Germinal center (tissue), 1 donor: ENCODE data around the gene TCF12.
A peak's percentile ranks its signal among the peaks of the same experiment; 100 is the strongest.
"Not testable (repeated sequence)": the region's sequence is repeated elsewhere in the genome, so short reads cannot be mapped to it uniquely, and the experiment has no call there.

Experiments
- DNase-seq: peaks from one replicate; pipeline ENCODE4 v3.0.0; 2012; ENCODE audit warnings: mixed read lengths, low spot score

TCF12 gene

GRCh38 chr15:56916825-56917477 lies 1.5 kb upstream of the TCF12 start:
- no peak for DNase-seq

GRCh38 chr15:56917652-56918045 lies 795 bp upstream of the TCF12 start:
- DNase-seq: no peak

- peak; percentile 77 for DNase-seq
Observed at GRCh38 chr15:56919031-56919608, 676 bp downstream of the TCF12 start.

- no peak for DNase-seq
Observed at GRCh38 chr15:56919609-56920366, 1.3 kb downstream of the TCF12 start.

GRCh38 chr15:56920367-56920627 lies 1.9 kb downstream of the TCF12 start:
- DNase-seq: no peak

GRCh38 chr15:56923174-56923591 lies 4.7 kb downstream of the TCF12 start:
- no peak for DNase-seq

- DNase-seq: no peak
Observed at GRCh38 chr15:56927816-56928215, 9.4 kb downstream of the TCF12 start.

- no peak for DNase-seq
Observed at GRCh38 chr15:56929399-56929798, 11.0 kb downstream of the TCF12 start.

GRCh38 chr15:56929933-56930332 lies 11.5 kb downstream of the TCF12 start:
- no peak for DNase-seq

GRCh38 chr15:56930669-56931313 lies 12.3 kb downstream of the TCF12 start:
- no peak for DNase-seq

- DNase-seq: no peak
Observed at GRCh38 chr15:56931639-56932508, 13.4 kb downstream of the TCF12 start.

- DNase-seq: not testable (repeated sequence)
Observed at GRCh38 chr15:56932509-56932868, 14.0 kb downstream of the TCF12 start.

- no peak for DNase-seq
Observed at GRCh38 chr15:56933410-56933809, 15.0 kb downstream of the TCF12 start.

- no peak for DNase-seq
Observed at GRCh38 chr15:56933811-56934210, 15.4 kb downstream of the TCF12 start.

GRCh38 chr15:56934269-56934668 lies 15.8 kb downstream of the TCF12 start:
- DNase-seq: no peak

GRCh38 chr15:56936929-56937328 lies 18.5 kb downstream of the TCF12 start:
- no peak for DNase-seq

GRCh38 chr15:56939257-56939656 lies 20.8 kb downstream of the TCF12 start:
- DNase-seq: no peak

- no peak for DNase-seq
Observed at GRCh38 chr15:56940388-56940787, 21.9 kb downstream of the TCF12 start.

- DNase-seq: no peak
Observed at GRCh38 chr15:56942118-56942517, 23.7 kb downstream of the TCF12 start.

- no peak for DNase-seq
Observed at GRCh38 chr15:56943403-56943802, 25.0 kb downstream of the TCF12 start.

- no peak for DNase-seq
Observed at GRCh38 chr15:56944485-56944884, 26.0 kb downstream of the TCF12 start.

- DNase-seq: no peak
Observed at GRCh38 chr15:56946150-56946549, 27.7 kb downstream of the TCF12 start.
